GM18526 (cell line): Measurements from ENCODE around the gene COL9A2.

Experiments
- POLR2A ChIP-seq: IDR thresholded peaks from 3 replicates; pipeline ENCODE4 v1.6.1; 2011; ENCODE audit not compliant: insufficient read length; ENCODE audit errors: extremely low read depth

Gene COL9A2

GRCh38 chr1:40255231-40255630, 61.9 kb downstream of the COL9A2 start:
- no peak for TF ChIP-seq POLR2A

- no peak for TF ChIP-seq POLR2A
Measured at GRCh38 chr1:40252601-40253000, 64.5 kb downstream of the COL9A2 start.

GRCh38 chr1:40251456-40251855, 65.6 kb downstream of the COL9A2 start:
- no peak for TF ChIP-seq POLR2A
